Karpas-422 (cell line): ENCODE data around the gene SPTBN5. TPM values are rescaled to one million over a fixed set of nuclear protein-coding genes. Genes with fewer than 3 reads are reported as not detected.
A peak's percentile ranks its signal among the peaks of the same experiment; 100 is the strongest.

Experiments
- DNase-seq: peaks from one replicate; pipeline ENCODE4 v3.0.0-alpha.2; 2015
- H2AFZ ChIP-seq: fragments of 200-600 bp; sonication (generic); 2 replicates; pipeline ENCODE4 v1.6.1; 2014; ENCODE audit warnings: antibody characterized with exemption, low read length, mixed read lengths
- H3K27ac ChIP-seq: fragments of 200-600 bp; sonication (generic); 2 replicates; pipeline ENCODE4 v1.5.1; 2014; ENCODE audit warnings: mild to moderate bottlenecking, low read length, moderate library complexity
- H3K27me3 ChIP-seq: fragments of 200-600 bp; sonication (generic); 2 replicates; pipeline ENCODE4 v1.6.1; 2014; ENCODE audit warnings: low read length, mixed read lengths
- H3K36me3 ChIP-seq: fragments of 200-600 bp; sonication (generic); 2 replicates; pipeline ENCODE4 v1.6.1; 2014; ENCODE audit warnings: low read length, mixed read lengths; ENCODE audit not compliant: insufficient read depth
- H3K4me1 ChIP-seq: fragments of 200-600 bp; sonication (generic); 2 replicates; pipeline ENCODE4 v1.6.1; 2014; ENCODE audit warnings: mild to moderate bottlenecking, low read length, mixed read lengths
- H3K4me2 ChIP-seq: fragments of 200-600 bp; sonication (generic); 2 replicates; pipeline ENCODE4 v1.6.1; 2014; ENCODE audit warnings: low read length, low read depth, mild to moderate bottlenecking; ENCODE audit not compliant: poor library complexity, severe bottlenecking
- H3K4me3 ChIP-seq: fragments of 200-600 bp; sonication (generic); 2 replicates; pipeline ENCODE4 v1.5.1; 2014; ENCODE audit warnings: mild to moderate bottlenecking, antibody characterized with exemption, low read length, mixed read lengths
- H3K79me2 ChIP-seq: fragments of 200-600 bp; sonication (generic); 2 replicates; pipeline ENCODE4 v1.6.1; 2014; ENCODE audit warnings: mild to moderate bottlenecking, low read length, mixed read lengths
- H3K9ac ChIP-seq: fragments of 200-600 bp; sonication (generic); 2 replicates; pipeline ENCODE4 v1.6.0; 2014; ENCODE audit warnings: low read length
- H3K9me2 ChIP-seq: fragments of 200-600 bp; sonication (generic), shearing (Covaris generic); replicated peaks from 2 replicates; pipeline ENCODE4 v1.6.0; 2014; ENCODE audit warnings: mild to moderate bottlenecking, low read length, moderate library complexity; ENCODE audit not compliant: insufficient read depth
- H3K9me3 ChIP-seq: fragments of 300-700, 200-600 bp; sonication (generic); 2 replicates; pipeline ENCODE4 v1.6.1; 2014; ENCODE audit warnings: low read length, mixed read lengths
- H4K20me1 ChIP-seq: fragments of 200-600 bp; sonication (generic); 2 replicates; pipeline ENCODE4 v1.6.1; 2014; ENCODE audit warnings: mild to moderate bottlenecking, antibody characterized with exemption, low read length, low read depth; ENCODE audit not compliant: insufficient read depth
- total RNA-seq: library from RNA; depleted of rRNA; stranded (reverse); fragments of >200 nt; shearing (Covaris generic); gene quantifications from 2 replicates; pipeline ENCODE4 v1.2.3, GENCODE V29; 2014; ENCODE audit warnings: low replicate concordance

Gene SPTBN5
- total RNA-seq, 1 experiment from 2014 or later: 0.11 TPM

DNA sequence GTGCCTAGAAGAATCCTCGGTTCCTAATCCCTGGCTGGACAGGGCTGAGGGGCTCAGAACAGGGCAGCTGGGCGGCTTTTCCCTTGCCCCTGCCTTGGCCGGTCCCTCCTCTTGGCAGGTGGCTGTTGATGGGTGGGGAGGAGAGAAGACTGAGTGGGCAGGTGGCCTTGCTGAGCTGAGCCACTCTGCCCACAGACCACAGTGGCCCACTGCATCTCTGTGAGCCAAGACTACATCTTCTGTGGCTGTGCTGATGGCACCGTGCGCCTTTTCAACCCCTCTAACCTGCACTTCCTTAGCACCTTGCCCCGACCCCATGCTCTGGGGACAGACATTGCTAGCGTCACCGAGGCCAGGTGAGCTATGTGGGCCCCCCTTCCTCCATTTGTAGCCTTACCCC lies 80.4 kb downstream of the SPTBN5 start:
- no peaks in the 10 kb centered on the region for H3K9me2 ChIP-seq
- no peak overlapping the region for H3K27ac ChIP-seq
- H2AFZ ChIP-seq: no peak overlapping the region
- H3K4me1 ChIP-seq: peaks cover 26% of the 10 kb centered on the region
- no peaks in the 10 kb centered on the region; the same call in 1 of the 2 replicates for H3K79me2 ChIP-seq
- no peaks in the 10 kb centered on the region for H4K20me1 ChIP-seq
- no peaks in the 10 kb centered on the region for H3K27me3 ChIP-seq
- H3K36me3 ChIP-seq: no peaks in the 10 kb centered on the region
- H3K4me2 ChIP-seq: no peak overlapping the region
- no peak overlapping the region for H3K4me3 ChIP-seq
- H3K9me3 ChIP-seq: no peaks in the 10 kb centered on the region
- no peak overlapping the region for H3K9ac ChIP-seq
- DNase-seq: no peak

GRCh38 chr15:41812820-41813375 lies 81.0 kb downstream of the SPTBN5 start:
- H3K36me3 ChIP-seq: no peaks in the 10 kb centered on the region

DNA sequence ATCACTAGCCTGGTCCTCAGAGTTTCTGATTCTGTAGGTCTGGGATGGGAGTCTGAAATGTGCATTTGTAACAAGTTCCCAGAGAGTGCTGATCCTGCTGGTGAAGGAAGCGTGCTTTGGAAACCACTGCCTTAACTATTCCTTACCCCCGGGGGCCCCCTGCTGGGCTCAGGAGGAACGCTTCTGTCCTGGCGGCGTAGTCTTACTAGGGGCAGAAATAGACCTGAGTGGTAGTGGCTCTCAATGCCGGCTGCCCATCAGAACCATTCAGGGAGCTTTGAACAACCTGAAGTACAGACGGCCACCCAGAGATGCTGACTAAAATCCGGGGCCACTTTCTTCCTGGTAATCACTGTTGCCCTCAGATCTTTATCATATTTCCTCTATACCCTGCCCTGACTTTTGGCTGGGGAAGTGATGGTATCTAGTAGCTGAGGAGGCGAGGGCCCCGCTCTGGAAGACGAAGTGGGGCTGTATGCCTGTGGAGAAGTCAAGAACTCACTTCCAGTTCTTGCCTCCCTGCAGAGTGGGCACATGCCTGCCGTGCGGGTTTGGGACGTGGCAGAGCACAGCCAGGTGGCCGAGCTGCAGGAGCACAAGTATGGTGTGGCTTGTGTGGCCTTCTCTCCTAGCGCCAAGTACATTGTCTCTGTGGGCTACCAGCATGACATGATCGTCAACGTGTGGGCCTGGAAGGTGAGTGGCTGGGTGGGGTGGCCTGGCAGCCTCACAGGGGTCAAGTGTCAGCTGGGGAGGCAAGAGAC lies 82.2 kb downstream of the SPTBN5 start:
- H3K79me2 ChIP-seq: no peaks in the 10 kb centered on the region; the same call in 1 of the 2 replicates
- H3K4me1 ChIP-seq: peaks cover 26% of the 10 kb centered on the region
- no peak overlapping the region for H3K4me3 ChIP-seq
- no peaks in the 10 kb centered on the region for H3K9me3 ChIP-seq
- H3K9me2 ChIP-seq: no peaks in the 10 kb centered on the region
- H3K36me3 ChIP-seq: no peaks in the 10 kb centered on the region
- DNase-seq: peak; percentile 90
- no peak overlapping the region for H3K4me2 ChIP-seq
- no peak overlapping the region for H2AFZ ChIP-seq
- no peak overlapping the region for H3K27ac ChIP-seq
- no peaks in the 10 kb centered on the region for H3K27me3 ChIP-seq
- H3K9ac ChIP-seq: no peak overlapping the region
- no peaks in the 10 kb centered on the region for H4K20me1 ChIP-seq

More at GRCh38 chr15:41812820-41813375, 81.0 kb downstream of the SPTBN5 start:
- Histone ChIP-seq H3K27ac (no peak overlapping the region), H3K4me2 (no peak overlapping the region), H3K4me1 (peaks cover 26% of the 10 kb centered on the region), H3K9me2 (no peaks in the 10 kb centered on the region), H4K20me1 (no peaks in the 10 kb centered on the region), H3K4me3 (no peak overlapping the region), H3K27me3 (no peaks in the 10 kb centered on the region), H3K79me2 (no peaks in the 10 kb centered on the region; the same call in 1 of the 2 replicates), H3K9me3 (no peaks in the 10 kb centered on the region), H3K9ac (no peak overlapping the region), H2AFZ (no peak overlapping the region)
- no peak for DNase-seq

DNA sequence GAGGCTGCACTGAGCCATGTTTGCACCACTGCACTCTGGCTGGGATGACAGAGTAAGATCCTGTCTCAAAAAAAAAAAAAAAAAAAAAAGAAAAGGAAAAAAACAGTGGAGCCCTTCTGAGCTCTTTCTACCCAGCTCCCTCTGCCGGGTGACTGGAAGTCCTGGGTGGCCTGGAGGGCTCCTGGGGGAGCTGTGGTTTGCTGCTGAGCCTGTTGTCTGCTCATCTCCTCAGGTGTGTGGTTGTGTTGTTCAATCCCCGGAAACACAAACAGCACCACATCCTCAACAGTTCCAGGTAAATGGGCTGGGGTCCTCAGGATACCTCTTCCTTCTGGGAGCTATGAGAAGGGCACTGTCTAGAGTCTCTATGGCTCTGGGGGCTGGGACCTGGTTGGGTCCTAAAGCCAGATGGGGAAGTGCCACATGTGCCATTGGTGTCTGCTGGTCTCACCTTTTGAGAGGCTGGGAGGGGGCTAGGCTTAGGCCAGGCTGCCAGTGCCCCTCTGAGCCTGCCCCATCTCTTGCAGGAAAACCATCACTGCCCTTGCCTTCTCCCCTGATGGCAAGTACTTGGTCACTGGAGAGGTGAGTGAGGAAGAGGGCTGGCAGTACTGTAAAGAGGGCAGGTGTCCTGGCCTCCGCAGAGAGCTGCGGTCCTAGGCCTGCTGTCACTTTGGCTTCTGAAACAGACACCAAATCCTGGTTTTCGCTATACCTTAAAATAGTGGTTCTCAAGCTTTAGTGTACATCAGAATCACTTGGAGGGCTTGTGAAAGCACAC lies 83.0 kb downstream of the SPTBN5 start:
- Histone ChIP-seq H3K79me2 (no peaks in the 10 kb centered on the region; the same call in 1 of the 2 replicates), H3K36me3 (no peaks in the 10 kb centered on the region), H2AFZ (no peak overlapping the region), H3K9me2 (no peaks in the 10 kb centered on the region), H3K4me2 (no peak overlapping the region), H4K20me1 (no peaks in the 10 kb centered on the region), H3K27ac (no peak overlapping the region; the same call in 1 of the 2 replicates), H3K4me3 (no peak overlapping the region), H3K27me3 (no peaks in the 10 kb centered on the region), H3K9me3 (no peaks in the 10 kb centered on the region), H3K9ac (no peak overlapping the region), H3K4me1 (peaks cover 26% of the 10 kb centered on the region)
- DNase-seq: peak; percentile 70

- peak; percentile 48 for DNase-seq
- Histone ChIP-seq H3K9me2 (no peaks in the 10 kb centered on the region), H3K4me2 (peak overlapping the region; percentile 28), H4K20me1 (no peaks in the 10 kb centered on the region), H3K4me1 (peaks cover 26% of the 10 kb centered on the region), H2AFZ (0 out of 2 replicates have a peak overlapping the region, but pooled peaks have one; percentile 7), H3K27me3 (no peaks in the 10 kb centered on the region), H3K9ac (peak overlapping the region; percentile 2; the same call in 1 of the 2 replicates), H3K36me3 (no peaks in the 10 kb centered on the region), H3K4me3 (no peak overlapping the region), H3K27ac (peak overlapping the region; percentile 36), H3K9me3 (no peaks in the 10 kb centered on the region), H3K79me2 (no peaks in the 10 kb centered on the region; the same call in none of the 2 replicates)
Observed at GRCh38 chr15:41809526-41810220, 84.2 kb downstream of the SPTBN5 start.

GRCh38 chr15:41809121-41809520 lies 84.7 kb downstream of the SPTBN5 start:
- H2AFZ ChIP-seq: no peak overlapping the region
- DNase-seq: no peak
- no peak overlapping the region for H3K4me3 ChIP-seq
- H4K20me1 ChIP-seq: no peaks in the 10 kb centered on the region
- no peaks in the 10 kb centered on the region; the same call in none of the 2 replicates for H3K79me2 ChIP-seq
- peak overlapping the region; percentile 36 for H3K27ac ChIP-seq
- H3K9me3 ChIP-seq: no peaks in the 10 kb centered on the region
- H3K4me2 ChIP-seq: peak overlapping the region; percentile 28
- H3K36me3 ChIP-seq: no peaks in the 10 kb centered on the region
- peak overlapping the region; percentile 2; the same call in 1 of the 2 replicates for H3K9ac ChIP-seq
- peaks cover 26% of the 10 kb centered on the region for H3K4me1 ChIP-seq
- H3K27me3 ChIP-seq: no peaks in the 10 kb centered on the region
- H3K9me2 ChIP-seq: no peaks in the 10 kb centered on the region

- no peak for DNase-seq
- no peak overlapping the region for H3K9ac ChIP-seq
- H3K4me2 ChIP-seq: no peak overlapping the region
- H4K20me1 ChIP-seq: no peaks in the 10 kb centered on the region
- no peaks in the 10 kb centered on the region for H3K9me3 ChIP-seq
- H3K27ac ChIP-seq: no peak overlapping the region
- H3K4me3 ChIP-seq: no peak overlapping the region
- no peaks in the 10 kb centered on the region for H3K9me2 ChIP-seq
- no peaks in the 10 kb centered on the region for H3K27me3 ChIP-seq
- H2AFZ ChIP-seq: no peak overlapping the region
- no peaks in the 10 kb centered on the region for H3K36me3 ChIP-seq
- H3K79me2 ChIP-seq: no peaks in the 10 kb centered on the region; the same call in none of the 2 replicates
- peaks cover 26% of the 10 kb centered on the region for H3K4me1 ChIP-seq
Observed at GRCh38 chr15:41806291-41807181, 87.3 kb downstream of the SPTBN5 start.
